ENCODE results near the gene SUSD3. TPM values are rescaled to one million over a fixed set of nuclear protein-coding genes. Genes with fewer than 3 reads are reported as not detected.

The SUSD3 gene
- total and polyA plus RNA-seq, 4 donors = 4.1 to 19.2 (median 11.8) TPM

- H3K4me1 ChIP-seq (ENCODE audit: control insufficient read depth in 4 of 4, insufficient read depth in 4 of 4, low read length in 3 of 4) = no peaks in the 10 kb centered on the region
- no peaks in the 10 kb centered on the region for H3K27me3 ChIP-seq (ENCODE audit: control insufficient read depth in 4 of 4, insufficient read depth in 4 of 4, low read length in 3 of 4)
- H3K27ac ChIP-seq (ENCODE audit: low read depth in 1 of 2, low read length in 2 of 2) = no peak overlapping the region
- peaks cover 0 to 2% (median 0%) of the 10 kb centered on the region in 4 donors for H3K9me3 ChIP-seq (ENCODE audit: control insufficient read depth in 4 of 4, low read length in 3 of 4)
- DNase-seq (ENCODE audit: low spot score) = no peak
- no peak overlapping the region for H3K4me3 ChIP-seq (ENCODE audit: low read depth in 1 of 3, low read length in 3 of 3)
- 82% methylated on average over 18 of the region's 18 CpGs for WGBS
- peaks cover 0 to 9% (median 0%) of the 10 kb centered on the region in 4 donors for H3K36me3 ChIP-seq (ENCODE audit: control insufficient read depth in 4 of 4, insufficient read depth in 3 of 4, low read depth in 1 of 4, low read length in 3 of 4)
- TF ChIP-seq JUND (IDR thresholded peaks at IDR 0.05) = no peak
- TF ChIP-seq YY1 (IDR thresholded peaks at IDR 0.05) = no peak
- no peak for TF ChIP-seq NR2F2 (IDR thresholded peaks at IDR 0.05)
- no peak for TF ChIP-seq HNF4A (conservative IDR thresholded peaks at IDR 0.05)
- TF ChIP-seq FOXA1 (IDR thresholded peaks at IDR 0.05) = no peak
- TF ChIP-seq CTCF (IDR thresholded peaks at IDR 0.05; ENCODE audit: low read depth, low read length, missing input control) = no peak
- no peak for TF ChIP-seq ATF3 (IDR thresholded peaks at IDR 0.05)
- TF ChIP-seq SP1 (IDR thresholded peaks at IDR 0.05) = no peak
- no peak for TF ChIP-seq ZBTB33 (IDR thresholded peaks at IDR 0.05)
- TF ChIP-seq MAX (IDR thresholded peaks at IDR 0.05) = no peak
- TF ChIP-seq EGR1 (IDR thresholded peaks at IDR 0.05; ENCODE audit: low read depth in 2 of 2) = no peak
- TF ChIP-seq RAD21 (IDR thresholded peaks at IDR 0.05) = no peak
- H3K9ac ChIP-seq (ENCODE audit: low read depth in 1 of 2, low read length in 2 of 2) = no peak overlapping the region
Measured at GRCh38 chr9:93082841-93083411, 24.4 kb downstream of the SUSD3 start.

- no peak overlapping the region for H3K27ac ChIP-seq (ENCODE audit: low read depth in 1 of 2, low read length in 2 of 2)
- H3K4me1 ChIP-seq (ENCODE audit: control insufficient read depth in 4 of 4, insufficient read depth in 4 of 4, low read length in 3 of 4) = no peaks in the 10 kb centered on the region
- no peak overlapping the region for H3K9ac ChIP-seq (ENCODE audit: low read depth in 1 of 2, low read length in 2 of 2)
- TF ChIP-seq CTCF (IDR thresholded peaks at IDR 0.05; ENCODE audit: low read depth, low read length, missing input control) = no peak
- no peak for TF ChIP-seq JUND (IDR thresholded peaks at IDR 0.05)
- no peak for TF ChIP-seq ATF3 (IDR thresholded peaks at IDR 0.05)
- no peak for TF ChIP-seq TAF1 (conservative IDR thresholded peaks at IDR 0.05)
- no peak for TF ChIP-seq RXRA (IDR thresholded peaks at IDR 0.05)
- no peak for TF ChIP-seq EGR1 (IDR thresholded peaks at IDR 0.05; ENCODE audit: low read depth in 2 of 2)
- WGBS = 92% methylated on average over 8 of the region's 8 CpGs
- no peaks in the 10 kb centered on the region for H3K27me3 ChIP-seq (ENCODE audit: control insufficient read depth in 4 of 4, insufficient read depth in 4 of 4, low read length in 3 of 4)
- H3K9me3 ChIP-seq (ENCODE audit: control insufficient read depth in 4 of 4, low read length in 3 of 4) = peaks cover 0 to 2% (median 0%) of the 10 kb centered on the region in 4 donors
- H3K36me3 ChIP-seq (ENCODE audit: control insufficient read depth in 4 of 4, insufficient read depth in 3 of 4, low read depth in 1 of 4, low read length in 3 of 4) = peaks cover 0 to 9% (median 0%) of the 10 kb centered on the region in 4 donors
- H3K4me3 ChIP-seq (ENCODE audit: low read depth in 1 of 3, low read length in 3 of 3) = no peak overlapping the region
- no peak for DNase-seq (ENCODE audit: low spot score)
Measured at GRCh38 chr9:93083592-93084470, 25.3 kb downstream of the SUSD3 start.
